ENCODE data around the gene CAMK2G. TPM values are rescaled to one million over a fixed set of nuclear protein-coding genes. Genes with fewer than 3 reads are reported as not detected.

The CAMK2G gene
- total and polyA plus RNA-seq, 2 experiments from 2014 or later: 30.6 to 34.1 TPM

DNA sequence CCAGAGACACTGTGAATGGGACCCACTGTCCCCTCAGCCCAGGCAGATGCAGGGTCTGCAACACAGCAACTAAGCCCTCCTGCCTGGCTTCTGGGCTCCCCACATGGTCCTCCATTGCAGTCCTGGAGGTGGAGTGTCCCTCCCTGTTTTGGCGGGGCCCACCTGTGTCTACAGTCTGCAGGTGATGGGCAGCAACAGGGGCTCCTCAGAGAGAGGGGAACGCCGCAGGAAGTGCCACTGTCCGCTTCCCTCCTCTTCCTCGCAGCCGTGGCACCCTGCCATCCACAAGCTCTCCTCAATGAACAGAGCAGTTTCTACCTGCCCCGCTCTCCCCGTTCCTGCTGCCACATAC is 9.3 kb downstream of the CAMK2G start (continued):
- no peak for TF ChIP-seq CREB1 (CRISPR knock-in tag; IDR thresholded peaks at IDR 0.05; ENCODE audit: low read depth)
- TF ChIP-seq STAT1 (IDR thresholded peaks at IDR 0.05; ENCODE audit: unreplicated experiment): no peak
- TF ChIP-seq POLR2AphosphoS5 (IDR thresholded peaks at IDR 0.05; ENCODE audit: low read depth): no peak
- TF ChIP-seq JUNB (IDR thresholded peaks at IDR 0.05; ENCODE audit: unreplicated experiment): no peak
- TF ChIP-seq ZNF331 (CRISPR knock-in tag; IDR thresholded peaks at IDR 0.05; ENCODE audit: low read depth): no peak
- no peak for TF ChIP-seq EZH2phosphoT487 (IDR thresholded peaks at IDR 0.05; ENCODE audit: unreplicated experiment)
- TF ChIP-seq, protein P1, sequence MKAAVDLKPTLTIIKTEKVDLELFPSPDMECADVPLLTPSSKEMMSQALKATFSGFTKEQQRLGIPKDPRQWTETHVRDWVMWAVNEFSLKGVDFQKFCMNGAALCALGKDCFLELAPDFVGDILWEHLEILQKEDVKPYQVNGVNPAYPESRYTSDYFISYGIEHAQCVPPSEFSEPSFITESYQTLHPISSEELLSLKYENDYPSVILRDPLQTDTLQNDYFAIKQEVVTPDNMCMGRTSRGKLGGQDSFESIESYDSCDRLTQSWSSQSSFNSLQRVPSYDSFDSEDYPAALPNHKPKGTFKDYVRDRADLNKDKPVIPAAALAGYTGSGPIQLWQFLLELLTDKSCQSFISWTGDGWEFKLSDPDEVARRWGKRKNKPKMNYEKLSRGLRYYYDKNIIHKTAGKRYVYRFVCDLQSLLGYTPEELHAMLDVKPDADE (IDR thresholded peaks at IDR 0.05): no peak
- TF ChIP-seq, protein P2, sequence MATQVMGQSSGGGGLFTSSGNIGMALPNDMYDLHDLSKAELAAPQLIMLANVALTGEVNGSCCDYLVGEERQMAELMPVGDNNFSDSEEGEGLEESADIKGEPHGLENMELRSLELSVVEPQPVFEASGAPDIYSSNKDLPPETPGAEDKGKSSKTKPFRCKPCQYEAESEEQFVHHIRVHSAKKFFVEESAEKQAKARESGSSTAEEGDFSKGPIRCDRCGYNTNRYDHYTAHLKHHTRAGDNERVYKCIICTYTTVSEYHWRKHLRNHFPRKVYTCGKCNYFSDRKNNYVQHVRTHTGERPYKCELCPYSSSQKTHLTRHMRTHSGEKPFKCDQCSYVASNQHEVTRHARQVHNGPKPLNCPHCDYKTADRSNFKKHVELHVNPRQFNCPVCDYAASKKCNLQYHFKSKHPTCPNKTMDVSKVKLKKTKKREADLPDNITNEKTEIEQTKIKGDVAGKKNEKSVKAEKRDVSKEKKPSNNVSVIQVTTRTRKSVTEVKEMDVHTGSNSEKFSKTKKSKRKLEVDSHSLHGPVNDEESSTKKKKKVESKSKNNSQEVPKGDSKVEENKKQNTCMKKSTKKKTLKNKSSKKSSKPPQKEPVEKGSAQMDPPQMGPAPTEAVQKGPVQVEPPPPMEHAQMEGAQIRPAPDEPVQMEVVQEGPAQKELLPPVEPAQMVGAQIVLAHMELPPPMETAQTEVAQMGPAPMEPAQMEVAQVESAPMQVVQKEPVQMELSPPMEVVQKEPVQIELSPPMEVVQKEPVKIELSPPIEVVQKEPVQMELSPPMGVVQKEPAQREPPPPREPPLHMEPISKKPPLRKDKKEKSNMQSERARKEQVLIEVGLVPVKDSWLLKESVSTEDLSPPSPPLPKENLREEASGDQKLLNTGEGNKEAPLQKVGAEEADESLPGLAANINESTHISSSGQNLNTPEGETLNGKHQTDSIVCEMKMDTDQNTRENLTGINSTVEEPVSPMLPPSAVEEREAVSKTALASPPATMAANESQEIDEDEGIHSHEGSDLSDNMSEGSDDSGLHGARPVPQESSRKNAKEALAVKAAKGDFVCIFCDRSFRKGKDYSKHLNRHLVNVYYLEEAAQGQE (IDR thresholded peaks at IDR 0.05; ENCODE audit: unreplicated experiment): no peak
- no peak for TF ChIP-seq EZH2 (IDR thresholded peaks at IDR 0.05; ENCODE audit: low read depth, unreplicated experiment)
- TF ChIP-seq, protein P3, sequence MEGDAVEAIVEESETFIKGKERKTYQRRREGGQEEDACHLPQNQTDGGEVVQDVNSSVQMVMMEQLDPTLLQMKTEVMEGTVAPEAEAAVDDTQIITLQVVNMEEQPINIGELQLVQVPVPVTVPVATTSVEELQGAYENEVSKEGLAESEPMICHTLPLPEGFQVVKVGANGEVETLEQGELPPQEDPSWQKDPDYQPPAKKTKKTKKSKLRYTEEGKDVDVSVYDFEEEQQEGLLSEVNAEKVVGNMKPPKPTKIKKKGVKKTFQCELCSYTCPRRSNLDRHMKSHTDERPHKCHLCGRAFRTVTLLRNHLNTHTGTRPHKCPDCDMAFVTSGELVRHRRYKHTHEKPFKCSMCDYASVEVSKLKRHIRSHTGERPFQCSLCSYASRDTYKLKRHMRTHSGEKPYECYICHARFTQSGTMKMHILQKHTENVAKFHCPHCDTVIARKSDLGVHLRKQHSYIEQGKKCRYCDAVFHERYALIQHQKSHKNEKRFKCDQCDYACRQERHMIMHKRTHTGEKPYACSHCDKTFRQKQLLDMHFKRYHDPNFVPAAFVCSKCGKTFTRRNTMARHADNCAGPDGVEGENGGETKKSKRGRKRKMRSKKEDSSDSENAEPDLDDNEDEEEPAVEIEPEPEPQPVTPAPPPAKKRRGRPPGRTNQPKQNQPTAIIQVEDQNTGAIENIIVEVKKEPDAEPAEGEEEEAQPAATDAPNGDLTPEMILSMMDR (conservative IDR thresholded peaks at IDR 0.05; ENCODE audit: low read depth in 2 of 2): no peak

DNA sequence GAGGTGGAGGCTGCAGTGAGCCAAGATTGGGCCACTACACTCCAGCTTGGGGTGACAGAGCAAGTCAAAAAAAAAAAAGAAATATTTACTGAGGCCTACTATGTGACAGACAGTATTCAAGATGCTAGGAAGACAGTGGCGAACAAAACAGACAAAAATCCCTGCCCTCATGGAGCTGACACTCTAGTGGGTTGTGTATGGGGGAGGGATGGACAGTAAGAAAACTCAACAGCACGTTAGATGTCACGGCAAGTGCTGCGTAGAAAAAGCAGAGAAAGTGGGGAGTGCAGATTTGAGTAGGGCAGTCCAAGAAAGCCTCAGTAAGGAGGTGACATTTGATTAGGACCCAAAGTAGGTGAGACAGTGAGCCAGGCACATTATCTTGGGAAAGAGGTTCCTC is 10.1 kb downstream of the CAMK2G start:
- H3K4me3 Mint-ChIP-seq: no peak overlapping the region
- peaks cover 11% of the 10 kb centered on the region for H4K20me1 ChIP-seq (replicated peaks; ENCODE audit: insufficient read depth)
- no peak for TF ChIP-seq EZH2 (IDR thresholded peaks at IDR 0.05; ENCODE audit: low read depth, unreplicated experiment)
- no peak for TF ChIP-seq ZNF114 (CRISPR knock-in tag; IDR thresholded peaks at IDR 0.05)
- no peak for TF ChIP-seq STAT1 (IDR thresholded peaks at IDR 0.05; ENCODE audit: unreplicated experiment)
- no peak for TF ChIP-seq NANOG (IDR thresholded peaks at IDR 0.05; ENCODE audit: borderline replicate concordance)
- TF ChIP-seq CREB1 (CRISPR knock-in tag; IDR thresholded peaks at IDR 0.05; ENCODE audit: low read depth): no peak
- TF ChIP-seq, protein P1 (IDR thresholded peaks at IDR 0.05): no peak

More for the DNA sequence above, 10.1 kb downstream of the CAMK2G start:
- Mint-ChIP-seq H3K9me3 (no peaks in the 10 kb centered on the region), H3K36me3 (ENCODE audit: low read depth) (peaks cover 40% of the 10 kb centered on the region), H3K27me3 (ENCODE audit: insufficient read depth, low read depth, poor library complexity) (peaks cover 8% of the 10 kb centered on the region), H3K4me1 (peaks cover 24% of the 10 kb centered on the region), H3K27ac (no peak overlapping the region)
- Histone ChIP-seq H3K36me3 (ENCODE audit: insufficient read depth) (no peaks in the 10 kb centered on the region; the same call in 1 of the 2 replicates), H3K4me3 (no peak overlapping the region), H3K27me3 (ENCODE audit: insufficient read depth) (no peaks in the 10 kb centered on the region), H3K9me2 (ENCODE audit: insufficient read depth) (no peaks in the 10 kb centered on the region), H3K79me2 (replicated peaks; ENCODE audit: insufficient read depth) (peaks cover 58% of the 10 kb centered on the region), H3K4me1 (ENCODE audit: insufficient read depth) (peaks cover 15% of the 10 kb centered on the region; the same call in 1 of the 2 replicates), H3K27ac (ENCODE audit: low read depth) (no peak overlapping the region), H3F3A (replicated peaks; ENCODE audit: low read depth) (0 out of 2 replicates have a peak, but pooled peaks cover 10% of the 10 kb centered on the region), H2AFZ (no peak overlapping the region), H3K4me2 (no peak overlapping the region)
- DNase-seq (ENCODE audit: low spot score) (no peak), ATAC-seq (no peak)

Data from GM23338 (cell line).